ENCODE data around the gene MVB12B. TPM values are rescaled to one million over a fixed set of nuclear protein-coding genes. Genes with fewer than 3 reads are reported as not detected.
A peak's percentile ranks its signal among the peaks of the same experiment; 100 is the strongest.

Gene MVB12B
- total and polyA plus RNA-seq, 8 donors, result 19.9 to 25.3 (median 22.8) TPM

- peak in 2 of 4 donors; percentile 24 to 57 for DNase-seq
- intact Hi-C loops (cut with DNase I), result no loop called here
- H3K9me3 ChIP-seq, result no peaks in the 10 kb centered on the region
- no peak for ATAC-seq
- no peaks in the 10 kb centered on the region for H3K36me3 ChIP-seq
- H3K27me3 ChIP-seq, result peaks cover 0 to 6% of the 10 kb centered on the region in 2 donors
- no peak overlapping the region for H3K4me3 ChIP-seq
- H3K27ac ChIP-seq, result no peak overlapping the region
- no peaks in the 10 kb centered on the region for H3K4me1 ChIP-seq
- TF ChIP-seq, protein P1, sequence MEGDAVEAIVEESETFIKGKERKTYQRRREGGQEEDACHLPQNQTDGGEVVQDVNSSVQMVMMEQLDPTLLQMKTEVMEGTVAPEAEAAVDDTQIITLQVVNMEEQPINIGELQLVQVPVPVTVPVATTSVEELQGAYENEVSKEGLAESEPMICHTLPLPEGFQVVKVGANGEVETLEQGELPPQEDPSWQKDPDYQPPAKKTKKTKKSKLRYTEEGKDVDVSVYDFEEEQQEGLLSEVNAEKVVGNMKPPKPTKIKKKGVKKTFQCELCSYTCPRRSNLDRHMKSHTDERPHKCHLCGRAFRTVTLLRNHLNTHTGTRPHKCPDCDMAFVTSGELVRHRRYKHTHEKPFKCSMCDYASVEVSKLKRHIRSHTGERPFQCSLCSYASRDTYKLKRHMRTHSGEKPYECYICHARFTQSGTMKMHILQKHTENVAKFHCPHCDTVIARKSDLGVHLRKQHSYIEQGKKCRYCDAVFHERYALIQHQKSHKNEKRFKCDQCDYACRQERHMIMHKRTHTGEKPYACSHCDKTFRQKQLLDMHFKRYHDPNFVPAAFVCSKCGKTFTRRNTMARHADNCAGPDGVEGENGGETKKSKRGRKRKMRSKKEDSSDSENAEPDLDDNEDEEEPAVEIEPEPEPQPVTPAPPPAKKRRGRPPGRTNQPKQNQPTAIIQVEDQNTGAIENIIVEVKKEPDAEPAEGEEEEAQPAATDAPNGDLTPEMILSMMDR (IDR thresholded peaks at IDR 0.05), result no peak
Measured at GRCh38 chr9:126298063-126298801, 28.4 kb upstream of the MVB12B start.

GRCh38 chr9:126299706-126300276 is 26.8 kb upstream of the MVB12B start:
- Histone ChIP-seq H3K4me1 (no peaks in the 10 kb centered on the region), H3K36me3 (no peaks in the 10 kb centered on the region), H3K9me3 (no peaks in the 10 kb centered on the region), H3K27me3 (peaks cover 0 to 6% of the 10 kb centered on the region in 2 donors), H3K4me3 (no peak overlapping the region), H3K27ac (no peak overlapping the region)
- ATAC-seq, result no peak
- intact Hi-C loops (cut with DNase I), result loop anchor here in 1 of 2 donors (10.0 kb wide), 1 partner anchor 185 kb away; no protein-coding TSS in a partner anchor
- TF ChIP-seq, protein P1 (IDR thresholded peaks at IDR 0.05), result no peak
- no peak for DNase-seq

DNA sequence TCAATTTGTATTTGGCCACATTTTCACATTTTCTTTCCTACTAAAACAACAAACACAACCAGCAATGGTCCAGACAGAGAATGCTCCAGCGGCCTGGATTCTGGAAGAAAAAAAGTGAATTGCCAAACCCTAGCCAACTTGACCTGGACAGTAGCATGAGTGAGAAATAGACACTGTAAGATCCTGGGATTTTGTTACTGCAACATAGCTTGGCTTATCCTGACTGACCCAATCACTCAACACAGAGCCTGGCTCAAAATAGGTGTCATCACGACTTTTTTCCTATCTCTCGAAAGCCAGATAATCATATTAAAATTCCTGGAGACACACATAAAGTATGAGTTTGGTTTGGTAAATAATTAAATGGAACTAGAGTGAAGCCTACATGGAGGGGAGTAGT is 25.4 kb upstream of the MVB12B start:
- H3K4me1 ChIP-seq, result no peaks in the 10 kb centered on the region
- H3K36me3 ChIP-seq, result no peaks in the 10 kb centered on the region
- H3K9me3 ChIP-seq, result no peaks in the 10 kb centered on the region
- H3K27me3 ChIP-seq, result peaks cover 0 to 3% of the 10 kb centered on the region in 2 donors
- H3K27ac ChIP-seq, result no peak overlapping the region
- DNase-seq (no peak), ATAC-seq (no peak)
- H3K4me3 ChIP-seq, result no peak overlapping the region
- intact Hi-C loops (cut with DNase I), result loop anchor here in 1 of 2 donors (10.0 kb wide), 1 partner anchor 184 kb away; no protein-coding TSS in a partner anchor
- TF ChIP-seq, protein P1 (IDR thresholded peaks at IDR 0.05), result no peak

- H3K4me1 ChIP-seq, result no peaks in the 10 kb centered on the region
- H3K27me3 ChIP-seq, result no peaks in the 10 kb centered on the region
- no peaks in the 10 kb centered on the region for H3K36me3 ChIP-seq
- H3K4me3 ChIP-seq, result no peak overlapping the region
- TF ChIP-seq, protein P1 (IDR thresholded peaks at IDR 0.05), result peak; percentile 61 to 63
- ATAC-seq (peak; percentile 82), DNase-seq (peak in 2 of 4 donors; percentile 24 to 64)
- intact Hi-C loops (cut with DNase I), result loop anchor here in 1 of 2 donors (10.0 kb wide), 1 partner anchor 183 kb away; no protein-coding TSS in a partner anchor
- no peaks in the 10 kb centered on the region for H3K9me3 ChIP-seq
- no peak overlapping the region for H3K27ac ChIP-seq
Measured at GRCh38 chr9:126301985-126302603, 24.5 kb upstream of the MVB12B start.

GRCh38 chr9:126302730-126303129 is 23.9 kb upstream of the MVB12B start:
- TF ChIP-seq, protein P1 (IDR thresholded peaks at IDR 0.05), result no peak
- H3K4me1 ChIP-seq, result no peaks in the 10 kb centered on the region
- no peak overlapping the region for H3K27ac ChIP-seq
- H3K9me3 ChIP-seq, result no peaks in the 10 kb centered on the region
- H3K4me3 ChIP-seq, result no peak overlapping the region
- no peaks in the 10 kb centered on the region for H3K27me3 ChIP-seq
- intact Hi-C loops (cut with DNase I), result loop anchor here in 1 of 2 donors (10.0 kb wide), 1 partner anchor 182 kb away; no protein-coding TSS in a partner anchor
- DNase-seq, result no peak
- H3K36me3 ChIP-seq, result no peaks in the 10 kb centered on the region
- peak; percentile 48 for ATAC-seq

All from left lung (tissue), 10 donors.